GM18502 (cell line): Measurements from ENCODE around the gene C1orf146.
"Not testable (repeated sequence)": the region's sequence is repeated elsewhere in the genome, so short reads cannot be mapped to it uniquely, and the experiment has no call there.

Source experiments
- ATAC-seq: cut with Tn5 transposase; IDR thresholded peaks from one replicate; pipeline ENCODE4 v1.9.1; 2021; ENCODE audit warnings: mild to moderate bottlenecking; ENCODE audit not compliant: unreplicated experiment, poor library complexity

Gene C1orf146

DNA sequence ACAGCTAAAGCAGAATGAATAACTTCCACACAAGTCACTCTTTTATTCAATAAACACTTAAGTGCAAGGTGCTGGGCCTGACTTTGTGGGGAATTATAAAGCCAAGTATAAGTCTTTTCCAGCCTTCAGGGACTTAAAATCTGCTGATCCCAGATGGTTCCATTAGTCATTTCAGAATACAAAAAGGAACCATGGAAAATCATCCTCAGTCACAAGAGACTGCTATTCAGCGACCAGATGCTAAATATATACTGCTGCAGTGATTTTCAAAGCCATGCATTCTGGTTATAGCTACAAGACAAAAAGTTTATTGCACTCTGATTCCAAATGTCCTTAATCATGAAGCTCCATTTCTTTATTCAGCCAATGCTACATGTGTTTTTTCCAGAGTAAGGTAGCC is 55.3 kb downstream of the C1orf146 start:
- no peak for ATAC-seq

DNA sequence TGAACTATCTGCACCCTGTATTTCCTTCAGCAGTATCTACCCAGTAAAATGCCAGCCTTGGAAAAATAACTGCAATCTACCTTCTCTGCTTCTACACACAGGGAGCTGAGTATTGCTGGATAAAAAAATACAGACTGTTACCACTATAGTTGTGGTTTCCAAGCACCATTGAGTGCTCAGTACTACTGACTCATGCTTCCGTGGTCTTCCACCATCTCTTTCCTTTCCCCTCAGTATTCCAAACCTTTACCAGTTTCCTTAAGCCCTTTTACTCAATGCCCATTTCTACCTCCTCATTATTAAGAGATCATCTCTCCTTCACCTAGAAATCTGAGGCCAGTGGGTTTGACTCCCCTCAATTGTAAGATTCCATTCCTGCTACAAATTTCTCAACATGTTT is 57.2 kb downstream of the C1orf146 start:
- no peak for ATAC-seq

GRCh38 chr1:92276082-92276481 is 58.4 kb downstream of the C1orf146 start:
- ATAC-seq = no peak

DNA sequence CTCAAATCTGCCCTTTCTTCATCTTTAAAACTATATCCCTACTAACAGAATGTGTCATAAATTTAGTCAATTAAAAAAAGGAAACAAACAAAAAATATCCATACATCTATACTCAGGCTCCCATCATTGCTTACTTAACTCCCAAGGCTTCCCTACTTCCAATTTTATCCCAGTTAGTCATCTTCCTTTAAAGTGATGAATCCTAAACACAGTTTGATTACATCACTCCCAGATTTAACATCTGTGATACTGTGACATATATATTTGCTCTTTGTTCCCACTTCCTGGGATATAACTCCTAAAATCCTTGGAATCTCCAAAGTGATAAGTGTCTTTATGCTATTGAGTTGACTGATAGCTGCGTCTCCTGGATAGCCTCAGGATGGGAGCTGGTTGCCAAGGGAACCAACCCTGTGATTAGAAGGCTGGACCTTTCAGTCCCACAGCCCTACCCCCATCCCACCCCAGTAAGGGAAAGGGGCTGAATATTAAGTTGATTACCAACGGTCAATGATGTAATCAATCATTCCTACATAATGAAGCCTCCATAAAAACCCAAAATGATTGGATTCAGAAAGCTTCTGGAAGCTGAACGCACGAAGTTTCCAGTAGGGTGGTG is 59.5 kb downstream of the C1orf146 start:
- no peak for ATAC-seq

DNA sequence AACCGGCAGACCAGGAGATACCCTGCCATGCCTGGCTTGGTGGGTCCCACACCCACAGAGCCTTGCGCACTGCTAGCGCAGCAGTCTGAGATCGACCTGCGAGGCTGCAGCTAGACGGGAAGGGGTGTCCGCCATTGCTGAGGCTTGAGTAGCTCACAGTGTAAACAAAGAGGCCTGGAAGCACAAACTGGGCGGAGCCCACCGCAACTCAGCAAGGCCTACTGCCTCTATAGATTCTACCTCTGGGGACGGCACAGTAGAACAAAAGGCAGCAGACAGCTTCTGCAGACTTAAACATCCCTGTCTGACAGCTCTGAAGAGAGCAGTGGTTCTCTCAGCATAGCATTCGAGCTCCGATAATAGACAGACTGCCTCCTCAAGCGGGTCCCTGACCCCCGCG is 62.1 kb downstream of the C1orf146 start:
- ATAC-seq = not testable (repeated sequence)

- ATAC-seq = not testable (repeated sequence)
Measured at GRCh38 chr1:92281411-92281810, 63.7 kb downstream of the C1orf146 start.

- no peak for ATAC-seq
Measured at GRCh38 chr1:92291372-92291999, 73.8 kb downstream of the C1orf146 start.
